ENCODE measurements around the gene WSCD1.

GRCh38 chr17:6139447-6139832, 69.3 kb downstream of the WSCD1 start:
- TF ChIP-seq CTCF (IDR thresholded peaks at IDR 0.05; ENCODE audit: borderline replicate concordance, extremely low read depth, low read length, poor library complexity, severe bottlenecking) (no peak), EZH2 (IDR thresholded peaks at IDR 0.05; ENCODE audit: borderline replicate concordance, low read depth, low read length, severe bottlenecking) (no peak)
